AG10803 (cell line): Measurements from ENCODE around the gene CLN6.
"Not testable (repeated sequence)": the region's sequence is repeated elsewhere in the genome, so short reads cannot be mapped to it uniquely, and the experiment has no call there.

Source experiments
- DNase-seq: peaks from one replicate; pipeline ENCODE4 v3.0.0; 2010; ENCODE audit warnings: low read depth
- H3K4me3 ChIP-seq: 2 replicates; pipeline ENCODE4 v1.5.1; 2011; ENCODE audit warnings: mild to moderate bottlenecking, low read length, control low read depth
- CTCF ChIP-seq: conservative IDR thresholded peaks from 2 replicates; pipeline ENCODE4 v1.5.1; 2011; ENCODE audit warnings: mild to moderate bottlenecking, low read length, control low read depth, inconsistent platforms

CLN6 gene

GRCh38 chr15:68228971-68229385 is 550 bp downstream of the CLN6 start:
- peak overlapping the region; percentile 79 for H3K4me3 ChIP-seq
- DNase-seq, result no peak
- TF ChIP-seq CTCF, result no peak

- TF ChIP-seq CTCF, result no peak
- peak; percentile 12 for DNase-seq
- peak overlapping the region; percentile 79 for H3K4me3 ChIP-seq
Measured at GRCh38 chr15:68228143-68228970, 1.2 kb downstream of the CLN6 start.

- TF ChIP-seq CTCF, result no peak
- DNase-seq, result no peak
- H3K4me3 ChIP-seq, result no peak overlapping the region
Measured at GRCh38 chr15:68227643-68228142, 1.8 kb downstream of the CLN6 start.

GRCh38 chr15:68225442-68225841 is 4.1 kb downstream of the CLN6 start:
- DNase-seq, H3K4me3 ChIP-seq: not testable (repeated sequence)

GRCh38 chr15:68224546-68225250 is 4.8 kb downstream of the CLN6 start:
- TF ChIP-seq CTCF, result no peak
- no peak for DNase-seq
- H3K4me3 ChIP-seq, result no peak overlapping the region

- no peak for DNase-seq
- TF ChIP-seq CTCF, result no peak
- no peak overlapping the region for H3K4me3 ChIP-seq
Measured at GRCh38 chr15:68224108-68224507, 5.4 kb downstream of the CLN6 start.

- TF ChIP-seq CTCF, result no peak
- DNase-seq, result no peak
- H3K4me3 ChIP-seq, result no peak overlapping the region
Measured at GRCh38 chr15:68223171-68223570, 6.4 kb downstream of the CLN6 start.

GRCh38 chr15:68222432-68222743 is 7.1 kb downstream of the CLN6 start:
- H3K4me3 ChIP-seq, result not testable (repeated sequence)

GRCh38 chr15:68221530-68222431 is 7.7 kb downstream of the CLN6 start:
- H3K4me3 ChIP-seq, DNase-seq: not testable (repeated sequence)

More at GRCh38 chr15:68222432-68222743, 7.1 kb downstream of the CLN6 start:
- not testable (repeated sequence) for DNase-seq
